Hindlimb muscle (tissue), 1 donor: ENCODE measurements around the gene TLNRD1. TPM values are rescaled to one million over a fixed set of nuclear protein-coding genes. Genes with fewer than 3 reads are reported as not detected.
A peak's percentile ranks its signal among the peaks of the same experiment; 100 is the strongest.

ENCODE experiments used
- DNase-seq: peaks from one replicate; pipeline ENCODE4 v3.0.0-alpha.2; 2013
- polyA plus RNA-seq: library from polyadenylated mRNA; unstranded; fragments of 120-200 nt; gene quantifications from one replicate; pipeline ENCODE4 v1.2.1, GENCODE V29; 2013; ENCODE audit not compliant: insufficient read length

The TLNRD1 gene
- polyA plus RNA-seq, 1 donor, result 14.3 TPM

- no peak for DNase-seq
Measured at GRCh38 chr15:80978685-80979329, 21.9 kb upstream of the TLNRD1 start.

DNA sequence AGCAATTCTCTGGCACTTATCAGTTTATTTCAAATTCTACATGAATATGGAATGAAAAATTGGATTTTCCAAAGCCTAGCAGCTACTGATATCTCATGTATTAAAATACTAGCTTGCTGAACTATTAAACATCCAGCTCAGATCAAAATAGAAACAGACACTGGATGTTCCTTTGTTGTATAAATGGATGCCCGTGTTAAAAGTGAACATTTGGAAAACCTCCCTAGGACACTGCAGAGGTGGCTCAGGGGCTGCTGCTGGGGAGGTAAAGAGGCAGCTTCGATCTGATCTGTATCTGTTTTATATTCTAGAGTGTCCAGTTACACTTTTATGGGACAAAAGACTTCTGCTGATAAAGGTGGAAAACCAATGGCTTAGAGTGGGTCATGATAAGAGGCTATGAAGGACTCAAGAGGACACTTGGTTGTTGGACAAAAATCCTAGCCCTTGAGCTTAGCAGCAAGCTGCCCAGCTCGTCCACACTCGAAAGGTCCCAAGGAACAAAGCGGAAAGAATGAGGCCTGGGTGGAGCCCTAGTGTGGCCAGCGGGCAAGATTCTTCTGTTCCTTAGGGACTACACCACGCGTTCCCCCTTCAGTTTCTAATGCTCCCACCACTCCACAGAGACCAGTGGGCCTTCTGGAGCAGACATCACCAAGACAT is 21.1 kb upstream of the TLNRD1 start:
- DNase-seq, result no peak

DNA sequence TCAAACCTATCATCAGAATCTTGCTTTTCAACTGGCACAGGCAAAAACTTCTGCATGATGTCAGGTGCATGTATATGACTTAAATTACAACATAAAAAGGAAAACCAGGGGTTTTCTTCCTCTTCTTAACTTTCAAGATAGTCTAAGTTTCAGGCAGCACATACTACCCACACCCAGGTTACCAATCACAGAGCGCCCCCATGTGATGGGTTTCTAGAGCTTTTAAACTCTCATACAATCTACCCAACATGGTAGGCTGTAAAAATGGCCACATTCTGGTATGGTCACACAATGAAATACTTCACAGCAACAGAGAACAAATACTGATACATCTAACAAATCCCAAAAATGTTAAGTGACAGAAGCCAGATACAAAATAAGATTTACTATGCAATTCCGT is 18.5 kb upstream of the TLNRD1 start:
- no peak for DNase-seq

DNA sequence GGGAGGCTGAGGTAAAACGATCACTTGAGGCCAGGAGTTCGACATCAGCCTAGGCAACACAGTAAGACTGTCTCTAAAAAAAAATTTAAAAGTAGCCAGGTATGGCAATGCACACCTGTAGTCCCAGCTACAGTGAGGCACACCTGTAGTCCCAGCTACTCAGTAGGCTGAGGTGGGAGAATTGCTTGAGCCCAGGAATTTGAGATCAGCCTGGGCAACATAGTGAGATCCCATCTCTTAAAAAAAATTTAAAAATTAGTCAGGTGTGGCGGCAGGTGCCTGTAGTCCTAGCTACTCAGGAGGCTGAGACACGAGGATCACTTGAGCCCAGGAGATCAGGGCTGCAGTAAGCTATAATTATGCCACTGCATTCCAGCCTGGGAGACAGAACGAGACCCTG is 17.9 kb upstream of the TLNRD1 start:
- DNase-seq, result no peak

GRCh38 chr15:80984856-80985255 is 15.9 kb upstream of the TLNRD1 start:
- no peak for DNase-seq

DNA sequence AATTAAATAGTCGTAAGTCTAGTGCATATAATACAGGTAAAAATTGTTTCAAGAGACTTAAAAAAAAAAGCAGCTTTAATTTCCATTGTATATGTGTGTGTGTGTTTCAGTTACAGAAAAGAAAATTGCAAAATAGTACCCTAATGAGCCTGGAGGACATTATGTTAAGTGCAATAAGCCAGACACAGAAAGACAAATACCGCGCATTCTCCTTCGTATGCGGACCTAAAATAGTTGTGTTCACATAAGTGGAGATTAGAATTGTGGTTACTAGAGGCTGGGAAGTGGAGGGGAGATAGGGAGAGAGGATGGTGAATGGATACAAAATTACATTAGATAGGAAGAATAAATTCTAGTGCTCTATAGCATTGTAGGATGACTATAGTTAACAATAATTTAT is 14.7 kb upstream of the TLNRD1 start:
- no peak for DNase-seq

GRCh38 chr15:80986487-80986886 is 14.2 kb upstream of the TLNRD1 start:
- no peak for DNase-seq

DNA sequence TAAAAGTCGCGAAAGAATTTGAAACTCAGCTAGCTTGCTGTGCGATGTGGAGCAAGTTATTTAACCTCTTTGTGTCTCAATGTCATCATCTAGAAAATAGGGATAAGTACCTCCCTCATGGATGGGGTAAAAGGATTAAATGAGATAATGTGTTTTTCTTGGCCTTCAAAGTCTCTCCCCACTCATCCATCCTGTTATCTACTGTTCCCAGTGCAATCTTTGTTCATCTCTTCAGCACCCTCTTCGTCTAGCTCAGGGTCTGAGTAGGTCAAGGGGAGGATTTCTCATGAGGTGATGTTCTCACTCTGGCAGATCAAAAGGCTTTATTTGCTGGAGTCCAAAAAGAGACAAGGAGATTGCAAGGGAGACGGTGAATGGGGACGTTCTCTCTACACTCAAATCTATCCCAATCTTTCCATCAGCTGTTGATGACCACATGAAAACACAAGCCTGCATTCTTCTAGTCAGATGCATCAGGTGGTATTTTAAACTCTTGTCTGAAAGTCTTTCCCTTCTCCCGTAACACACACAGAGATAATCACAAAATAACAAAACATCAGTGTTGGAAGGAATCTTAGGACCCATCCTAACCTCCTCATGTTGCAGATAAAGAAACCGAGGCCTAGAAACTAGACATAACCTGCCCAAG is 12.5 kb upstream of the TLNRD1 start:
- DNase-seq, result no peak

DNA sequence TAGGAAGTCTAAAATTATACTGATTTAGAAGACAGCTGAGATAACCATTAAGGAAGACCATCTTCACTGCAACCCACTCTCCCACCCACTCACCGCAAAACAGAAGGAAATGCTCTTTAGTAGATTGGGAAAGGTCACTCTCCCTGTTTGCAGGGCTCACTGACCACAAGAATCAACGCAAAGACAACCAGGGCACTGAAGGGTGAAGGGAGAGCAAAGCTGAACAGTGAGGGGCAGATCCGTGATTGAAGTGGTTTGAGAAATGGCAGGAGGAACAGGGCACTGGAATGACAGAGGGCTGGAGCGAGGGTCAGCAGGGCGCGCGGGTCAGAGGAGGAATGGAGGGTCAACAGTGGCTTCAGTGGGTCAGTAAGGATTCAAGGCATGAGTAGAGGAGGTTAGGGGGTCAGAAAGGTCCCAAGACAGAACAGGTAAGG is 11.6 kb upstream of the TLNRD1 start:
- no peak for DNase-seq

DNA sequence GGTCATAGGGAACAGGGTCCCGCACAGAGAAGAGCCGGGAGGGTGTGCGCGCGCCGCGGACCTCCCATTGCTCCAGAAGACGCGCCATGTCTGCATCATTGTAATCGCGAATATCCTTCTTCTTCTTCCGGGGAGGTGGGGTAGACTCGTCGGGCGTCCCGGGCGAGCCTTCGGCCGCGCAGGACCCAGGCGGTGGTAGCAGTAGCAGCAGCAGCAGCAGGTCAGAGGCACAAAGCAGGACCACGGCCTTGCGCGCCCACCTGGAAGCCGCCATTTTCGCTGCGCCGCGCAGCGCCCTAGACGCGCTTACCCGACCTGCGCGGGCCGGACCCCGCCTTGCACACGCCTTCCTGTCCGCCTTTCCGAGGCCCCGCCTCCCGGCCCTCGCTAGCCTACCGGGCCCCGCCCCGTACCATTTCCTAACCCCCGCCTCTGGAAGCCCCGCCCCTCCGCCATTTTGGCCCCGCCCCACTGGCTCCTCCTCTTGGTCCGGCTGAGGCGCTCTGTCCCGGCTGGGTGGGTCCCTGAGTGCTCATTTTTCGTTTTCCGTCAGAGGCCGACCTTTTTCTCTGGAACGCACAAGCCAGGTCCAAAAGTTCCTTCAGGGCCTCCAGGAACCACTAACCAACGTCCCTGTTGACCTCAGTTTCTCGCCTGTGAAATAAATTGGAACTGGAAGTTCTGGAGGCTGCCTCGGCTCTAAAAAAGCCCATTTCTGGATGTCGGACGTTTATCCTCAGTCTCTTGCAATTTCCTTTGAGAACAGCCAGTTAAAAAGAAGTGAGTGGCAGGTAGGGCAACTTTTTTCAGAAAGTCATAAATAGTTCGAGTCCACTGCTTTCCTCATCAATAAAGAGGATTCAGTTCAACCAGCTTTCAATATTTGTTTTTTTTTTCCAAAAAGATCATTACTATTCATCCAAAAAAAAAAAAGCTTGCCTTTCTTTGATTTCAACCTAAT is 10.9 kb upstream of the TLNRD1 start, which contains the start of gene MESD:
TSS of gene MESD (minus strand) at position 302 of the 961 bp plus-strand sequence. CDS start at position 274, 28 bp downstream.
- peak; percentile 98 for DNase-seq

GRCh38 chr15:80990955-80991354 is 9.8 kb upstream of the TLNRD1 start:
- DNase-seq, result no peak

GRCh38 chr15:80991421-80991820 is 9.3 kb upstream of the TLNRD1 start:
- DNase-seq, result no peak

DNA sequence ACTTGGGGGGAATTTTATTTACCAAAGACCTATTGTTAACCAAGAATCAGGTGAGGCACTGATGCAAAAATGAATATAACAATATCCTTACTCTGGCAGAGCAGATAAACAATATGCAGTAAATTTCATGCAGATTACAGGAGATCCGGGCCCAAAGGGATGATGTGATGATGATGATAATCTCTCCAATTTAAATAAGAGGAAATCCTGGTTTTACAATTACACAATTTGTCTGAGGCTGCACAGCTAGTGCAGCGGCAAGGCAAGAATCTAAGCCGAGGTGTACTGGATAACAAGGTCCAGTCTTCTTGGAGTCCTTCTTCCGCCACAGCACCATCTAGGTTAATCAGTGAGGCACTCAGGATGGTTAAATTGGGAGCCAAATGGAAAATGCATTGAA is 8.7 kb upstream of the TLNRD1 start:
- no peak for DNase-seq

- no peak for DNase-seq
Measured at GRCh38 chr15:80992441-80992840, 8.3 kb upstream of the TLNRD1 start.

DNA sequence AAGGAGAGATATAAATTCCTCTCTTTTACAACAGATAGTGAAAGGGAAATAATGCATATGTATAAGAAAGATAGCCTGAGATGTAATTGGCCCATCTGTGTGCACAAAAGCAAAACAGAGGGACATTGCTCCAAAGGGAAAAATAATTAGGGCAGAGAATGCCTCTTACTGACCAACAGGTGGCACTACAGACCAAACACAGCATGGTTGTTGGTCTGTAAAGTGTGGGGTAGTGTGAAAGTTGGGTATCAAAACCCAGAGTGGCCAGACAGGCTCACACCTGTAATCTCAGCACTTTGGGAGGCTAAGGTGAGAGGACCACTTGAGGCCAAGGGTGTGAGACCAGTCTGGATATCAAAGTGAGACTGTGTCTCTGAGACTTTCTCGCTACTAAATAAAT is 4.5 kb upstream of the TLNRD1 start:
- no peak for DNase-seq

DNA sequence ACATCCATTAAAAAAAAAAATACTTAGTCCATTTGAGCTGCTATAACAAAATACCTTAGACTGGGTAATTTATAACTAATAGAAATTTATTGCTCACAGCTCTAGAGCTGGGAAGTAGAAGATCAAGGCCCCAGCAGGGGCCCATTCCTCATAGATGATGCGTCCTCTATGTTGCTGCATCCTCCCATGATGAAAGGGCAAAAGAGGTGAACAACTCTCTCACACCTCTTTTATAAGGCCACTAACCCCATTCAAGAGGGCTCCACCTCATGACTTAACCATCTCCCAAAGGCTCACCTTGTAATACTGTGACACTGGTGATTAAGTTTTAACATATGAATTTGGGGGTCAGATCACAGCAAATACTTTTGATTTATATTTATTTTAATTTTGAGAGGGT is 3.0 kb upstream of the TLNRD1 start:
- no peak for DNase-seq

- no peak for DNase-seq
Measured at GRCh38 chr15:80998251-80998650, 2.5 kb upstream of the TLNRD1 start.

- no peak for DNase-seq
Measured at GRCh38 chr15:80999623-81000036, 1.1 kb upstream of the TLNRD1 start.

DNA sequence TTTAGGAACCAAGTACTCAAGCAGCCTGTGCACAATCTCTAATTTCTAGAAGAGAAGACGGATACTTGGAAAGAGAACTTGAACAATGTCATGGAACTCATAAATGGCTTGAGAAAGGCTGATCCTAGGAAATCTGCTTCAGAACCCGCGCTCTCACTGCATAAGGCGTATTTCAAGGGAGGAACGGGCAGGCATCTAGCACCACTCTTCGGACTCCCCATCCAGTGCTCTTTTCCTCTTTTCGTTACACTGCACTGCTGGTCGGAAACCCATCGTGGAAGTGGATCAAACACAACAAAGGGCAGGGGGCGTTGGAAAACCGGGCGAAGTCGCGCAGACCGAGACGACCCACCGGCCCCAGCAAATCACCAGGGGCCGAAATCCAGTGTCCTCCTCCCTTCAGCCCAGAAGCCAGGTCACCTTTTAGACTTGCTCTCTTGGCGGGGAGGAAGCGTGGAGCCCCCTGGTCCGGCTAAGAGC is 539 bp upstream of the TLNRD1 start:
- DNase-seq, result peak; percentile 44

DNA sequence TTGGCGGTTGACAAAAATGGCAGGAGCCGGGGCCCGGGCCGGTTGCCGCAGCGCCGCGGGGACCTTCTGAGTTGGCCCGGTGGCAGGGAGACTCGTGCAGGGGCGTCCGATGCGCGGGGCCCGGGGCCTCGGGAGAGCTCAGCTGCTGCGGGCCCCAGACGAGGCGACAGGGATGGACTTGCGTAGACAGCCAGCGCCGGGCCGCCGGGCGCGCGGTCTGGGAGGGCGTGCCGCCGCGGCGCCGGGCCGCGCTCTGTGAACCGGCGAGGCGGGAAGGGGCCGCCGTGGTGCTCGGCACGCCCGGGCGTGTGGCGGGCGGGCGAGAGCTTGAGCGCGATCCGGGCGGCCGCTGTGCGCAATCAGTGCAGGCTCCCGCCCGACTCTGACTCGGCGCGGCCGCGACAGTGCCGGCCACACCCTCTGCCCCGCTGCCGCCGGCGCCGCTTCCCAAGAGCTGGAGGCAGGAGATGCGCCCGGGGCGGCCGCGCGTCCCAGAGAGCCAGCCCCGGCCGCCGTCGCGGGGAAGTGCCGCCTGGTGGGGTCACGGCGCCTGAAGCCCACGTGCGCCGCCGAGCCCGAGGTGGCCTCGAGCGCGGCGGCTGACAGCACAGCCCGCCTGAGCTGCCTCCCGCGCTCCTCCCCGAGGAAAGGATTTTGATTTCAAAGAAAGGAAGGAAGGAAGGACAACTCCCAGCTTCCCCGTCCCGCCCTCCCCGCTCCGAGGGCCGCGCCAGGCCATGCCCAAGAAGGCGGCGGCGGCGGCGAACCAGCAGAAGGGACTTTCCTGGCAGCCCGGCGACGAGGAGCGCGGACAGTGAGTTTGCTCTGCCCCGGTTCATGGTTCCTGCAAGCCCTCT is 657 bp downstream of the TLNRD1 start:
- DNase-seq, result peak; percentile 62

DNA sequence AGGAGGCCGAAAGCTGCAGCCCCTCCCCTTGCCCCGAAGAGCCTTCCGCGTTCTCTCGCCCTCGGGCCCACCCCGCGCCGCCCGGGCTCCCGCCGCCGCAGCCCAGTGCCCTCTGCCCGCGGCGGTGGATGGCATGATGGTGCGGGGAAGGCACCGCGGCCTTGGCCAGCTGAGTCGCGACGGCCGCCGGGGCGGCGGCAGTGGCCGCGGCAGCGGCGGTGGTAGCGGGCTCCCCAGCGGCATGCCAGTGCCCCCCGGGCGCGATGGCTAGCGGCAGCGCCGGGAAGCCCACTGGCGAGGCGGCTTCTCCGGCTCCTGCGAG is 1.2 kb downstream of the TLNRD1 start:
- DNase-seq, result no peak
